Measurements from ENCODE around the gene S1PR3.

Gene S1PR3

DNA sequence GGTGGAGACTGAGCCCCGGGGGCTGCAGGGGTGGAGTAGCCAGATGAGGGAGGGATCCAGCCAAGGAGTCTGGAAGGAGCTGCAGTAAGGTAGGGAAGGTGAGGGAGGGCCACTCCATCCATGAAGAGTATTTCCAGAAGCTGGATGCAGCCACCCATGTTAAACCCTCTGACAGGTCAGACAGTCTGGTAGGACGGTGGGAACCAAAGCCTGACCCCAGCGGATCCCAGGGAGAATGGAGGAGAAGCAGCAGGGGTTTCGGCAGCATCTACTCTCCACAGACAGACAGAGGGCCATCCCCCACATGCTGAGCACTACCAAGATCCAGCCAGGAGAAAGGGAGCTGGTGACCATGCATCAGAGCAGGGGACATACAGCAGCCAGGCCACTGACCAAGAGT, 22.5 kb upstream of the S1PR3 start:
- in situ Hi-C loops (cut with MboI; ENCODE audit: low sequenced_read_pairs): no loop called here

DNA sequence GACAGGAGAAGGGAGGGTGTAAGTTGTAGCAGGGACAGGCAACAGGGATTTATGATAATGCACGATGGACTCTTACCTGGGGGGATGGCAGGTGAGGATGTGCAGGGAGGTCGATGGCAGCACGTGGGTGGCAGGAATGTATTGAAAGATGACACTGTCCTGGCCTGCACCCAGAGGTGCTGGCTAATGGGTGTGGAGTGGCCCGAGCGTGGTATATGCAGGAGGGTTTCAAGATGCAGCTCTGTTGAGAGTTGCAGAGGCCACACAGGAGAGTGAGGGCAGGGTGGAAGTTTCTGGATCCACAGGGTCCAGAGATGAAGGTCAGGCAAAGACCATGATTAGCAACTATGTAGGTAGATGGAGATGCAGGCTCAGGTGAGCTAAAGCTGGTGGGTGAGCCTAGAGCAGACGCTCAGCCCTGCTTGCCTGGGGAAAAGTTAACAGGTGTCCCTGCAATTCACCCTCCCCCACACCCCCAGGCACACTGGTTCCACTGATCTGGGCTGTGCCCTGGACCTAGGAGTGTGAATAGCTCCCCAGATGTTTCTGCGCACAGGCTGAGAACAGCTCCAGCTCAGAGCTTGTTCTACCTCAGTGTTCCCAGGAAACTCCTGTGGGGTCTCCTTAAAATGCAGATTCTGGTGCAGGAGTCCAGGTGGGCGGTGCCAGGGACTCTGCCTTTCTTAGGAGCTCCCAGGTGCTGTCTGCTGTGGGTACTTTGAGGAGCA, 21.5 kb upstream of the S1PR3 start:
- in situ Hi-C loops (cut with MboI; ENCODE audit: low sequenced_read_pairs): no loop called here

DNA sequence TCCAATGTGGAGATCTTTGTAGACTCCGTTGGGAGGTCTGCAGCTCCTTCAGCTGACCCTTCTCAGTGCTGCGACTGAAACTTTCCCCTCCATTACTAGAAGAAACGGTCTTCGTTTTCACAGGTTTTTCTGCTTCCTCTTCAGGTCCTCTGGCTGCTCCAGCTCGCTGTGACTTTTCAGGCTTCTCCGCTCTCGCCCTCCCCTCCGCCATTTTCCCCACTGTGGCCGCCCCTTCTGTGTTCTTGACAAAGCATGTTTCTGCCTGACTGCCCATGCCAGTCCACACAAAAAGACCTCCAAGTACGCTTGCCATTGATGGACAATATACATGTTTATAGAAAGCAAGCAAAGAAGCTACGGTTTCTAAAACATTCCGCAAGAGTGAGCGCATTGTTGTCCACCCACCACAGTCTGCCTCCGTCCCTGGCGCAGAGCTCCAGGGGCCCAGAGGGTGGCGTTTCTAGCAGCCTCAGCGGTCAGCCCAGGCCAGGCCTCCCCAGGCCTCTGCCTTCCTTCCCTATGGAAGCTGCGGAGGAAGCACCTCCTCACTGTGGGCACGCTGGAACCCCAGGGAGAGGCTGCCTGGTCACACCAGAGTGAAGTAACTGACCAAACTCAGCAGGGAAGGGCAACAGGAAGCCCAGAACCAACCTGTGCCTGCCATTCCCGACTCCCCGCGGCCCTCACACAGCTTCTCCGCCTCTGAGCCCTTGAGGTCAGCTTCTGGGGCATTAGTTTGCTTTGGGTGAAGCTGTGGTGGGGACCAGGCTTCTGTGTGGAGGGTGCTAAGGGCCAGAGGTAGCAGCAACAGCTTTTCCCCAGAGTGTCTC, 19.9 kb upstream of the S1PR3 start:
- in situ Hi-C loops (cut with MboI; ENCODE audit: low sequenced_read_pairs): no loop called here

DNA sequence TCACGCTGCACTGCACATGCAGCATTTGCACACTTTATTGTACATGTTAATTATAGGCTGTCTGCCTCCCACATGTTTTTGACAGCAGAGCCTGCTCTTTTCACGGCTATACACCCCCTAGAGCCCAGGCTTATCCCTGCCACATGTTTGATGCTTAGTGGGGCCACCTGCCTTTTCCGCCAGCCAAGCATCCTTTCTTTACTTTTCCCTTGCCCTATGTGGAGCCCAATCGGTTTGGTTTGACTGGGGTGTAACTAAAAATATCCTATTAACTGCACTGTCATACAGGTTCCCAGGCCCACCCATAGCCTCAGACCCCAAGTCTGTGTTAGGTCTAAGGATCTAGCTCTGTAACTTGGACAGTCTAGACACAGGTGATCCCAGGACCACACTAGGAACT, 18.9 kb upstream of the S1PR3 start:
- in situ Hi-C loops (cut with MboI; ENCODE audit: low sequenced_read_pairs): no loop called here

DNA sequence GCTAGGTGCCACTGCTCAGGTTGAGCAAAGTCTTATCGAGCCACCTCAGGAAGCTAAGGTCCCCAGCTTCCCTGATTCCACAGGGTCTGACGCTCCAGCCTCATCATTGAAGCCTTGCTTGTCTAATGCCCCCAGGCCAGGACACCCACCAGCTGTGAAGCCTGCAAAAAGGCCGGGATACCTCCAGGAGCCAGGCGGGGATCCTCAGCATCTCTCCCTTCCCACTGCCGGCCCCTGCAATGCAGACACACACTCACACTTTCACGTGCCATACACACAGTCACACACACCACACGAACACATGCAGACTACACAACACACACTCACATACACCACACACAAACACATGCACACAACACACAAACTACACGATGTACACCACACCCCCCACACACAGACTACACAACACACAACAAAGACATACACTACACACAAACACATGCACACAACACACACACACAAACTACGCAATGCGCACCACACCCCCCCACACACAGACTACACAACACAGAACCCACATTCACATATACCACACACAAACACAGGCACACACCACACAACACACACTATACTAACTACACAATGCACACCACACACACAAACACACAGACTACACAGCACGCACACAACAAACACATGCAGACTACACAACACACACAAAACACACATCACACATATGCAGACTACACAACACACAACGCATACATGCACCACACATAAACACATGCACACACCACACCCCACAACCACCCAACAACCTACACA, 17.8 kb upstream of the S1PR3 start:
- in situ Hi-C loops (cut with MboI; ENCODE audit: low sequenced_read_pairs): no loop called here

DNA sequence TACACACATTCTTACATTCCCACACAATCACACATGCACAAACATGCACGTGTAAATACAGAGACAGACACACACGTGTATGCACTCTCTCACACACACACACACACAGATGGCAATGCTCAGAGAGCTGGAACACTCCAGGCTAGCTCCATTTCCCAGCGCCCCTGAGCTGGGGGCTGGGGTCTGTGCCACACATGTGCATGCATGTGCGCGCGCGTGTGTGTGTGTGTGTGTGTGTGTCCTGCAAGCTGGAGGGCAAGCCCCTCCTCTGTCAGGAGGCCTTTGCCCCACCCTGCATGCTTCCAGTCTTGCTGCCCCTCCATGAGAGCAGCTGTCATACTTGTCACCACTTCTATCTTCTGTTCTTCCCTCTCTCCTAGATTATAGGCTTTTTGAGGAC, 16.6 kb upstream of the S1PR3 start:
- in situ Hi-C loops (cut with MboI; ENCODE audit: low sequenced_read_pairs): no loop called here

DNA sequence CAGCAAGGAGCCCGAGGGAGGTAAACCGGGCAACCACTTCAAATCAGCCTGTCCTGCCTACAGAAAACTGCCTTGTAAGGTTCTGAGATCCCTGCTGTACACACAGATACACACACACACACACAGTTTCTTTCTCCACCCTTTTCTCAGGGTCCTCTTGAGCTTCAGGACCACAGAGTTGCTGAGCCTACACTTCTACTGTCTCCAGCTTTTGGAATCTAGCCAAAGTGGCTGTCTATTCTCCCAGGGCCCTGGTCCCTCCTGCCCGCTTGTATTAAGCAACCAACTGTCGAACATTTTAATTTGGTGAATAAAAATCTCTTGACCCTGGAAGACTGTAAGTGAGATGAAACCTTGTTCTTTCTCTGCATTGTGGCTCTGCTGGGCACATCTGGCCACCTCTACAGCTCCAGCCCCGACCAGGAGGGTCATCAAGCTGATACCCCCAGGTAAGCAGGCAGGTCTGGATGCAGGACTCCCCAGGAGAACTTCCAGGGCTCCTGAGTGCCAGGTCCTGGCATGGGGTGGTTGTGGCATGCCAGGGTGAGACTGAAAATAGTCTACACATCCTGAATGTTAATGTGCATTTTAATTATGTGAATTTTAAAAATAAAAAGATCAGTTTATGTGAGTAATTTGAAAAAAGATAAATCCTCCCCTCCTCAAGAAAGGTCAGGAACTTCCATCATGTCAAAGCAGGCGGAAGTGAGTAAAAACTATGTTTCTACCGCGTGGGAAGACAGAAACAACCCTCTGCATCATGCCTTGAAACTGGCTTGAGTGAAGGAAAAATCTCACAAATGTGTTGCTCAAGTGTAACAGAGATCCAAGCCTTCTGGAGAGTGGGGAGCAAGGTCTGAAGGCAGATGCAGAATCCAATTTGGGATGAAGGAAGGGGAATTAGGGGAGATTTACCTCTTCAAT, 15.0 kb upstream of the S1PR3 start:
- in situ Hi-C loops (cut with MboI; ENCODE audit: low sequenced_read_pairs): no loop called here

DNA sequence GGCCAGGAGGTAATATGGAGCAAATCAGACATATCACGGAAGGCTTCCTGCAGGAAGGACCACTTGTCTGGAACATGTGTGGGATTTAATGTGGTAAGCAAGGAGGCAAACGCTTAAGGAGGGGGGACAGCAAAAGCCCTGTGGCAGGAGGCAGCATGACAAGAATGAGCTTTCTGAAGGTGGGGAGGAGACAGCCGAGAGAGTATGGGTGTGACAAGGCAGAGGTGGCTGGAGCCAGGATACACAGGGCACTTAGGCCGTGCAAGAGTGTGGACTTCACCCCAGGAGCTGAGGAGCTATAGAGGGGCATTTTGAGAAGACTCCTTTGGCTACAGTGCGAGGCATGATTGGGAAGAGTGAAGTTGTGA, 14.4 kb upstream of the S1PR3 start:
- in situ Hi-C loops (cut with MboI; ENCODE audit: low sequenced_read_pairs): no loop called here

DNA sequence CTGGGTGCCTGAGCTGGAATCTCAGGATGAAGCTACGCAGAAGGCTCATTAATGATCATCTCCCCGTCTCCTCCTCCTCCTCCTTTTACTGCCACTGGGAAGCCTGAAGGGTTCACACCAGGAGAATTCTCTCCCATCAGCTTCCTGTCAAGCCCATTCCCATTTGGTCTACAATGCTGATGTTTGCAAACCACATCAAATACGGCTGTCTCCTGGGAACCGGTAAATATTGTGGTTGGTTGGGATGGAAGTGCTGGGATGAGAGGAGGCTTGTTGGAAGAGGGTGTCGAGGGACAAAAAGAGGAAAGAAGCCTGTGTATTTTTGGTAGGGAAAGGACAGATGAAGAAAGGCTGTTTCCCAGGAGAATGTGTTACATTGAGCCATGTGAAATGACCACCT, 13.2 kb upstream of the S1PR3 start:
- in situ Hi-C loops (cut with MboI; ENCODE audit: low sequenced_read_pairs): no loop called here

DNA sequence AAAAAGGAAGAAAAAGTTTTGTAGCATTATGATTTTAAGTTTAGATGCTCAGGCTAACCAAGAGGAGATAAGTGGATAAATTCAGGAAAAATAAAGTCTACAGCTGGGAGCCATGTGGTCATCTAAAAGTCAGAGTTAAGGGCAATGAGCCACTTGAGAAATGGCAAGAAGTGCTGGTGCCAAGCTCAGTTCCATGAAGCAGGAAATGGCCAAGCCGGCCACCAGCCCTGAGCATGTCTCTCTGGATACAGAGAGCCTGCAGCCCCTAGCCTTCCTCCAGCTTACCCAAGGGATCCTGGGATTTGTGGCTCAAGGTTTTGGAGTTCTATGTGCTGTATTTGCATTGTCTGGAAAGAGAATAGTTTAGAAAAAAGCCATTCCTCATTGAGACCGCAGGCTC, 12.2 kb upstream of the S1PR3 start:
- in situ Hi-C loops (cut with MboI; ENCODE audit: low sequenced_read_pairs): no loop called here

DNA sequence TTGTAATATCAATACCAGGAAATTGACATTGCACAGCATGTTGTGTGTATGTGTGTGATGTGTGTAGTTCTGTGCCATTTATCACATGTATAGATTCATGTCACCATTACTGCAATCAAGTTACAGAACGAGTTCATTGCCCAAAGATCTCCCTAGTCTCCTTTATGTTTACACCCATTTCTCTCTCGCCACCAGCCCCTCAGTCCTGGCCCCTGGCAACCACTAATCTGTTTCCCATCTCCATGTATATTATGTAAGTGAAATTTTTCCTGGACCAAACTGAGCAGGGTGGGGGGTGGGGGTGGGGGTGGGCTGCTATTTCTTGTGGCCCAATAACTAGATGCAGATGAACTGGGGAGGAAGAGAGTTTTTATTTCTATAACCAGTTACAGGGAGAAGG, 11.5 kb upstream of the S1PR3 start:
- in situ Hi-C loops (cut with MboI; ENCODE audit: low sequenced_read_pairs): no loop called here

DNA sequence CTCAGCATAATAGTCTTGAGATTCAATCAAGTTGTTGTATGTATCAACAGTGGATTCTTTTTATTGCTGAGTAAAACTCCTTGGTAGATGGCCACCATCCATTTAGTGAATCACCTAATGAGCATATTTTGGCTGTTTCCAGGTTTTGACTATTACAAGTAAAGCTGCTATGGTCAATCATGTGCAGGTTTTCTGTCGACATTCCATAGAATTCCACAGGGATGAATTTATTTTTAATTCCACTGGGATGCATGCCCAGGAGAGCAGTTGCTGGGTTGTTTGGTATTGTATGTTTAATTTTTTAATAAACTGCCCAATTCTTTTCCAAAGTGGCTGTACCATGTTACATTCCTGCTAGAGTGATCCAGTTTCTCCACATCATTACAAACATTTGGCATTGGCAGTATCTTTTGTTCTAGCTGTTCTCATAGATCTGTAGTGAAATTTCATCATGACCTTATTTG, 10.5 kb upstream of the S1PR3 start:
- in situ Hi-C loops (cut with MboI; ENCODE audit: low sequenced_read_pairs): no loop called here

DNA sequence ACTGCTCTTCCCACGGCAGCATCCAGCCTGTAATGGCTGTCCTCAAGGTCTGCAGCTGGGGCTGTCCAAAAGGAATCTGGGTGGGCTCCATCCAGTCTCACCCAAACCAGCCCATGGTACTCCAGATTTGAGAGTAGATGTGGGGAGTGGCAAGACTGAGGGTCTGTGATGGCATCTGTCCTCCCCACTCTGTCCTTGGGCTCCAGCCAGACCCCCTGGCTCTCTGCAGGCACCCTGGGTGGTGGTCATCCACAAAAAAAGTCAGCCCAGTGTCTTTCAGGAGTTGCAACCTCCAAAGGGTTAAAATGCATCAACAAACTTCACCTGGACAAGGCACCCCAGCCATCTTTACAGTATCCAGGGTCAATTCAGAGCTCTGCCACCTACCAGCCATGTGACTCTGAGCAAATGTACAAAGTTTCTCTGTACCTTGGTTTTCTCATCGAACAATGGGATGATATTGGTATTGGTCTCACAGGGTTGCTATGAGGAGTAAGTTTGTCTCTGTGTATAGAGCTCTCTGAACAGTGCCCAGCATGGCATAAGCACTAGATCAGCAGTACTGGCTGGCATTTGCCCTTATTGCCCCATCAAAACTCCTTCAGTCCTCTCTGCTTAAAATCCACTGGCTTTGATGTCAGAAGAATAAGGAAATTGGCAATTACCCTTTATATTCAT, 7.3 kb upstream of the S1PR3 start:
- in situ Hi-C loops (cut with MboI; ENCODE audit: low sequenced_read_pairs): no loop called here

DNA sequence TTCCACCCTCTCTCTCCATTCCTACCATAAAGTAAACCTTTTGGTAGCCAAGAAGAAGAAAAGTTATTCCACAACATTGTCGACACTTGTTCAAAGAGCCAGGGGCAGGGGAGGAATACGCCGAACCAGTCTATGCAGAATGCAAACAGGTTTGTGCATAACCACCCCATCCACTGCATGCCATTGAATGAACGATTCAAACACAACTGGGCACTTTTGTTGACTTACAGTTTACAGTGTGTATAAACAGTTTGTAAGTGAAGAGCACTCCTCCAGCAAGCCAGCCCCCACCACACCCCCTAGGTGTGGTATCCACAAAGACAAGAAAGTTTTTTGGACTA, 6.8 kb upstream of the S1PR3 start:
- in situ Hi-C loops (cut with MboI; ENCODE audit: low sequenced_read_pairs): no loop called here

DNA sequence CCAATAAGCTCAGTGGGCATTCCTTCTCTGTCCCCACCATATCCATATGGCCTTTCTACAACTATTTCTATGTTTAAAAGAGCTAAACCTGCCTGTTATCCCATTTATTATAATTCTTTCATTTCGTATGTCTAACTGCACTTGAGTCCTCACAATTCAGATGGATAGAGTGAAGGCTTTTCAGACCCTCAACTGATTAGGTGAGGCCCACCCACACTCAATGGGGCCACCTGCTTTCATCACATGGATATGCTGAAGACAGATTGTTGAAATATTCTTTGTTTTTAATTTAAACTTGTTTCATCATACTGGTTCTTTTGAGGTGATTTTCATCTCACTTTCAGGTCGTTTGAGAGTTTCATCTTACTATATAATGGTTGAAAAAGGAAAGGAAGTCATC, 5.7 kb upstream of the S1PR3 start:
- in situ Hi-C loops (cut with MboI; ENCODE audit: low sequenced_read_pairs): no loop called here

DNA sequence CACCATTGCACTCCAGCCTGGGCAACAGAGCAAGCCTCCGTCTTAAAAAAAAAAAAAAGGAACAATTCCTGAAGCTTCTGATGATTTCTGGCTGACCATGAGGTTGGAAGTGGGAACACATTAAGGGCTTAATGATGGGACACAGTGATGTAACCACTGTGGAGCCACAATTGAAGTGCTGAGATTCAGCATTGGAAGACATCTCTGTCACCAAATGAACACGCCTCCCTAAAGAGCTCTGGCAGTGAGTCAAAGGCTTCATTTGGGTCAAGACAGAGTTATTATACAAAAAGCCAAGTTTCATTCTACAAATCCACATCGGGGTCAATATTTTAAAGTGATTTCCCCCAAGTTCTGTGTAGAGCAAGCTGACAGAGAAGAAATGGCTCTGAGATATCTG, 4.5 kb upstream of the S1PR3 start:
- in situ Hi-C loops (cut with MboI; ENCODE audit: low sequenced_read_pairs): no loop called here

DNA sequence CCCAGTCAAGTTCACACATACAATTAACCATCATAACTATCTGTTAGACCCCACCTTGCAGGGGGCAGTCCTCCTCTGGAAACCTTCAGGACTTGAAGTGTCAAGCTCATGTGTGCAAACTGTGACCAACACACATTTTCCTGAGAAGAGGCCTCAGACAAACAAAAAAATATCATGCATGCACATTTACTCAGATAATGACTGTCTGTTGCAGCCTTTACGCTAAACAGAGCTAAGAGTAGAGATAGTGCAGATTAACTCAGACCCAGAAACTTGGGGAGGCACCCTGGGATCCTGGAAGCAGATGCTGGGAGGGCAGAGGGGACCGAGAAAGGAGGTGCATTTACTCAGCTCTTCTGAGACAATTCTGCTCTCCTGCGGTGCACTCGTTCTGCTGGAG, 3.6 kb upstream of the S1PR3 start:
- in situ Hi-C loops (cut with MboI; ENCODE audit: low sequenced_read_pairs): no loop called here

DNA sequence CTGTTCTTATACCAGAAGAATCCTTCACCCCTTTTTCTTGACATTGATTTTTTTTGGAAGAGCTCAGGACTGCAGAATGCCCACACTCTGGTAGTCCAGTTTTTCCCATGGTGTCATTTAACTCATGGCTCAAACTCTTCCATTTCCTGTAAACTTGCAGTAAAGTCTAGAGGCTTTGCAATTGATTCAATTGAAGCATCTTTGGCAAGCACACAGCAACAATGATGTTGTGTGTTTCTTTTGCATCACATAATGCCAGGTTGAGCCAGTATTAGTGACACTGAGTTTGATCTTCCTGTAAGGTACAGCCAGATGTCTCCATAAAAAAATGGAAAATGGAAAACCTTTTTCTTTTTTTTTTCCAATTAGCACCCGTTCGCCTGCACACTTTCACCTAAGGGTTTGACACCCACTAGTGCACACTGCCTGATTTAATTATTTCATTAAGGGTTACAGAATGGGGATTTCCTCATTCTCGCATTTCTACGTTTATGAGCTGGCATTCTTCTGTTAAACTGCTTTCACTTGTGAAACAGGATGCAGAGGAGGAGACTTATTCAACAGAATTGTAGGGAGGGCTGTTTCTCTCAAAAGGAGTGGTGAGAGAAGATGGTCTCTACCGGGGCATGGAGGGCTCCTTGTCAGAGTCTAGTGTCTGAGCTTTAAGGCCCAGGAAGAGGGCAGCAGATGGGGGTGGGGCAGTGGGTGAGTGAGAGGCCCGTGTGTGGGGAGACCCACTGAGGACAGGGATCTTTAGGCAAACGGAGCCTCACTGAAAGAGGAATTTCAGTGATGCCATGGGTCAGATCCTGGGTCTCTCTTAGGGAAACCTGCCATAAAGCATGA, 2.2 kb upstream of the S1PR3 start:
- in situ Hi-C loops (cut with MboI; ENCODE audit: low sequenced_read_pairs): no loop called here

DNA sequence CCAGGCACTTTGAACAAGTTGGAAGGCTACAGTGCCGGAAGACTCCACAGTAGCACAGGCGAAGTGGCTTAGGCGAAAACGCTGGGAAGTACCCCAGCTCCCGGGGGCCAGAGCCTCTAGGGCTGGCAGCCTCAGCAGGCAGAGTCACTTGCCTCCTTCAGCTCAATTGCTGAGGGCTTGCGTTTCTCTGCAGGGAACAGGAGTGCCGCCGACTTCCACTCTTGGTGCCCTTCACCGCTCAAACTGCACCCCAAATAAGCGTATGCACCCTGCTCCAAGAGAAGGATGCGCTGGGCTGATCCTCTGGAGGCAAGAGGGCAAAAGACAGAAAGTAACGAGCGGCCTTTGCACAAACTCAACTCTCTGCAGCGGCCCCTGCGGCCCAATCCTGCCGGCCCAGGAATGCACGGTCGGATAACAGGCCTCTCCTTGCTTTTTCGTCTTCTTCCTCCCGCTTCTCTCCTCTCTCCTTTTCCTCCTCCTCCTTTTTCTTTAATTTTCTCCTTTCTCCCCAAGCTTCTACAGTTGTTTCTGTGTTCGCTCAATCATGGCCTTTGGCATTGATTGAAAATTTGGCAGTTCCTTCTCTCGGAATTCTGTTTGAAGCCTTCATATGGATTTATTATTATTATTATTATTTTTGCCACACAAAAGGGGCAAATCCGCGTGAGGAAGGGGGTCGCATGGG, 1.1 kb upstream of the S1PR3 start:
- in situ Hi-C loops (cut with MboI; ENCODE audit: low sequenced_read_pairs): no loop called here
